PC-3 (cell line): ENCODE results near the gene PUM2. TPM values are rescaled to one million over a fixed set of nuclear protein-coding genes. Genes with fewer than 3 reads are reported as not detected.

Experiments used
- ATAC-seq: fragments of 200-7000 bp; cut with Tn5 transposase; 2 replicates; pipeline ENCODE4 v1.9.1; 2020; ENCODE audit warnings: mild to moderate bottlenecking, moderate library complexity
- BruUV-seq: library from RNA; stranded (reverse); fragments of 400-500 nt; replicated peaks from 2 replicates; lab custom pipeline; 2021; lab: Mats Ljungman, UMichigan
- CTCF ChIA-PET: fragments of 300-600 bp; sonication (Branson Sonifier 250); formaldehyde crosslinking; loops from one replicate; lab custom pipeline; 2022; ENCODE audit warnings: antibody characterized with exemption; lab: Charles Lee
- POLR2A ChIA-PET: fragments of 300-600 bp; sonication (Branson Sonifier 250); formaldehyde crosslinking; loops from one replicate; lab custom pipeline; 2022; ENCODE audit warnings: antibody characterized with exemption; ENCODE audit not compliant: unreplicated experiment; lab: Charles Lee
- DNase-seq: peaks from one replicate; pipeline ENCODE4 v3.0.0-alpha.2; 2015
- H2AFZ ChIP-seq: fragments of 300-600 bp; sonication (generic); 2 replicates; pipeline ENCODE4 v1.6.0; 2016; ENCODE audit warnings: antibody characterized with exemption, low read length
- H3F3A ChIP-seq: fragments of 300-600 bp; sonication (generic); one replicate; pipeline ENCODE4 v1.6.0; 2017; ENCODE audit warnings: antibody characterized with exemption, low read length, control low read depth, mild to moderate bottlenecking; ENCODE audit not compliant: unreplicated experiment
- H3K27ac ChIP-seq: fragments of 300-600 bp; sonication (generic); 2 replicates; pipeline ENCODE4 v1.5.1; 2016; ENCODE audit warnings: mild to moderate bottlenecking, low read length
- H3K27me3 ChIP-seq: fragments of 300-600 bp; sonication (generic); 2 replicates; pipeline ENCODE4 v1.6.1; 2016; ENCODE audit warnings: low read length, mixed read lengths
- H3K36me3 ChIP-seq: fragments of 300-600 bp; sonication (generic); 2 replicates; pipeline ENCODE4 v1.6.1; 2016; ENCODE audit warnings: low read depth, mixed run types, low read length, mixed read lengths
- H3K4me1 ChIP-seq: fragments of 300-600 bp; sonication (generic); 2 replicates; pipeline ENCODE4 v1.5.1; 2016; ENCODE audit warnings: low read length; ENCODE audit not compliant: insufficient read depth
- H3K4me2 ChIP-seq: fragments of 300-600 bp; sonication (generic); 2 replicates; pipeline ENCODE4 v1.6.0; 2016; ENCODE audit warnings: low read length
- H3K4me3 ChIP-seq: fragments of 300-600 bp; sonication (generic); 2 replicates; pipeline ENCODE4 v1.5.1; 2016; ENCODE audit warnings: mild to moderate bottlenecking, low read length, mixed read lengths
- H3K79me2 ChIP-seq: fragments of 300-600 bp; sonication (generic); 2 replicates; pipeline ENCODE4 v1.6.1; 2017; ENCODE audit warnings: low read length, mixed read lengths
- H3K9ac ChIP-seq: fragments of 300-600 bp; sonication (generic); 2 replicates; pipeline ENCODE4 v1.6.0; 2016; ENCODE audit warnings: mild to moderate bottlenecking, low read length
- H3K9me2 ChIP-seq: fragments of 300-600 bp; sonication (generic); replicated peaks from 2 replicates; pipeline ENCODE4 v1.6.1; 2016; ENCODE audit warnings: mixed run types, low read length, mixed read lengths
- H3K9me3 ChIP-seq: fragments of 300-600 bp; sonication (generic); 2 replicates; pipeline ENCODE4 v1.6.1; 2016; ENCODE audit warnings: low read length, mixed read lengths
- H4K20me1 ChIP-seq: fragments of 300-600 bp; sonication (generic); 2 replicates; pipeline ENCODE4 v1.6.1; 2016; ENCODE audit warnings: low read length, mixed read lengths
- EZH2 ChIP-seq: fragments of 300-600 bp; sonication (generic); IDR thresholded peaks from one replicate; pipeline ENCODE4 v1.6.1; 2017; ENCODE audit warnings: antibody characterized with exemption, mild to moderate bottlenecking, low read length; ENCODE audit not compliant: unreplicated experiment
- EZH2phosphoT487 ChIP-seq: fragments of 300-600 bp; sonication (generic); IDR thresholded peaks from 2 replicates; pipeline ENCODE4 v1.6.1; 2018; ENCODE audit warnings: mild to moderate bottlenecking, antibody characterized with exemption, low read length, borderline replicate concordance
- intact Hi-C: fragments of 100-400 bp; cut with micrococcal nuclease; formaldehyde crosslinking; loops from 2 replicates; pipeline ENCODE4 v1.9.0; 2023
- total RNA-seq: library from RNA; depleted of rRNA; stranded (reverse); fragments of >200 nt; gene quantifications from 2 replicates; pipeline ENCODE4 v1.2.3, GENCODE V29; 2014
- TF ChIP-seq, protein P1 (sequence below): fragments of 300-600 bp; sonication (generic); conservative IDR thresholded peaks from 2 replicates; pipeline ENCODE4 v1.5.1; 2017; ENCODE audit warnings: antibody characterized with exemption, low read depth, mild to moderate bottlenecking, low read length

The PUM2 gene
- total RNA-seq, 1 experiment from 2014 or later: 14.9 TPM

DNA sequence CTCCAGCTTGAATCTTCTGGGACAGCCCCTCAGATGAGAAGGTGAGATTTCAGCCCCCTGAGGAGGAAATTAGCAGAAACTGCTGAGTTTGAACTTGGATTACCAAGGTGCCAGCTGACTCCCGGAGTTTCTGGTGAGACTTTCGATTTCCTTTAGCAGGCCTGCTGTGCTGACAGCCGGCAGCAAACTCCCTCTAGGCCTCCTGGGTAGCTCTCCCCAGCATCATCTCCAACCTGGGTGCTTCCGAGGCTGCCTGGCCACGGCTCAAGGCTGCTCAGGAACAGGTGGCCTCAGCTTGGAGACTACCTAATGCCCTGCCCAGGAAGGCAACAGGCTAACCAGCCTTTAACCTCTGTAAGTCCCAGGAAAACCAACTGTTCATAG lies 142.2 kb downstream of the PUM2 start:
- Histone ChIP-seq H3K27me3 (no peaks in the 10 kb centered on the region), H3K4me2 (no peak overlapping the region), H3K36me3 (peaks cover 21% of the 10 kb centered on the region; the same call in 1 of the 2 replicates), H3K9me2 (no peaks in the 10 kb centered on the region), H3K27ac (no peak overlapping the region), H3K4me3 (no peak overlapping the region), H3K9ac (no peak overlapping the region), H3F3A (no peaks in the 10 kb centered on the region), H3K79me2 (peaks cover 78% of the 10 kb centered on the region), H3K4me1 (peaks cover 4% of the 10 kb centered on the region), H2AFZ (no peak overlapping the region), H4K20me1 (peaks cover 38% of the 10 kb centered on the region; the same call in 1 of the 2 replicates), H3K9me3 (no peaks in the 10 kb centered on the region)
- ATAC-seq (no peak), DNase-seq (no peak)
- no TSS peak for BruUV-seq
- intact Hi-C loops: no loop called here
- ChIA-PET POLR2A (no interaction called here), CTCF (no interaction called here)
- TF ChIP-seq EZH2 (no peak), EZH2phosphoT487 (no peak)
- TF ChIP-seq, protein P1, sequence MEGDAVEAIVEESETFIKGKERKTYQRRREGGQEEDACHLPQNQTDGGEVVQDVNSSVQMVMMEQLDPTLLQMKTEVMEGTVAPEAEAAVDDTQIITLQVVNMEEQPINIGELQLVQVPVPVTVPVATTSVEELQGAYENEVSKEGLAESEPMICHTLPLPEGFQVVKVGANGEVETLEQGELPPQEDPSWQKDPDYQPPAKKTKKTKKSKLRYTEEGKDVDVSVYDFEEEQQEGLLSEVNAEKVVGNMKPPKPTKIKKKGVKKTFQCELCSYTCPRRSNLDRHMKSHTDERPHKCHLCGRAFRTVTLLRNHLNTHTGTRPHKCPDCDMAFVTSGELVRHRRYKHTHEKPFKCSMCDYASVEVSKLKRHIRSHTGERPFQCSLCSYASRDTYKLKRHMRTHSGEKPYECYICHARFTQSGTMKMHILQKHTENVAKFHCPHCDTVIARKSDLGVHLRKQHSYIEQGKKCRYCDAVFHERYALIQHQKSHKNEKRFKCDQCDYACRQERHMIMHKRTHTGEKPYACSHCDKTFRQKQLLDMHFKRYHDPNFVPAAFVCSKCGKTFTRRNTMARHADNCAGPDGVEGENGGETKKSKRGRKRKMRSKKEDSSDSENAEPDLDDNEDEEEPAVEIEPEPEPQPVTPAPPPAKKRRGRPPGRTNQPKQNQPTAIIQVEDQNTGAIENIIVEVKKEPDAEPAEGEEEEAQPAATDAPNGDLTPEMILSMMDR: no peak

DNA sequence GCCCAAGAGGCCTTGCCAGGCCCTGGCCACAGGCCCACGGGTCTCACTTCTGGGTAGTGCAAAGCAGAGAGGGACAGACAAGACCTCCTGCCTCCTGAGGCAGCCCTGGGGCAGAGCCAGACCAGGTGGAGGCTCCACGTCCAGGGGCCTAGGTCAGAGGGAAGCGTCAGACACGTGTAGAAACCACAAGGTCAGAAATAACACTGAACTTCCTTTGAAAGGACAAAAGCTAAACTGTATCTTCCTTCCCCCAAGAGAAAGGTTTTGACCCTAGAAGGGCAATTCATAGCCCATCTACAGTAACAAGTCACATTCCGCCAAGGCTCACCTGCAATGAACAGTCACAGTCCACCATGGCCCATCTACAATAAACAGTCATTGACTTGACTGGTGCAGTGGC lies 143.6 kb downstream of the PUM2 start:
- Histone ChIP-seq H3K79me2 (peaks cover 64% of the 10 kb centered on the region), H3K4me3 (no peak overlapping the region), H3K4me1 (no peaks in the 10 kb centered on the region), H3K36me3 (peaks cover 35% of the 10 kb centered on the region), H3K27me3 (no peaks in the 10 kb centered on the region), H2AFZ (no peak overlapping the region), H4K20me1 (peaks cover 31% of the 10 kb centered on the region; the same call in 1 of the 2 replicates), H3F3A (no peaks in the 10 kb centered on the region), H3K27ac (no peak overlapping the region), H3K9ac (no peak overlapping the region), H3K9me3 (no peaks in the 10 kb centered on the region), H3K9me2 (no peaks in the 10 kb centered on the region), H3K4me2 (no peak overlapping the region)
- CTCF ChIA-PET: no interaction called here
- intact Hi-C loops: no loop called here
- POLR2A ChIA-PET: no interaction called here
- no peak for ATAC-seq
- TF ChIP-seq EZH2 (no peak), EZH2phosphoT487 (no peak)
- TF ChIP-seq, protein P1: no peak
- BruUV-seq: no TSS peak
- no peak for DNase-seq

DNA sequence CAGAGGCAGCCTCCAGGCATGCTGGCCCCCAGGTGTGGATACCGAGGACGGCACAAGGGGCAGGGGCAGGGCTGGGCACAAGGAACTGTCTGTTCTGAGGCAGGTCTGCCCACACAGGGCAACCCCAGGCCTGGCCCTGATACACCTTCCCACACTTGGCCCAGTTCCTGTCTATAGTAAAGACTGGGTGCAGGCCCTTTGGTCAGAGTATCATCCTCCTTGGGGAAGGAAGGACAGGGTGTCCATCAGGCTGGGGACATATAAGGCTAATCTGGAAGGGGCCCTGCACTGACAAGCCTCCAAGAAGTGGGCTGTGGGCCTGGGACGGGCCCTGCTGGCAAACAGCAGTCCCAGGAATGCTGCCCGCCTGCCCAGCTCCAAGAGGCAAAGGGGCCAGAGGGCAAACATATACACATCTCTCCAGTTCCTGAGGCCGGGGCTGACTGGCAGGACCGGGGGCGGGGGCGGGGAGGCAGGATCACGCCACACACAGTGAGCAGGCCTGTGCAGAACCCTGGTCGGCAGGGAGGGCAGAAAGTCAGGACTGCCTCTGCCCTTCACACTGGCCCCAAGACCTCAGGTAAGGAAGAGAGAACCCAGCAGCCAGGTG lies 144.6 kb downstream of the PUM2 start:
- H3F3A ChIP-seq: no peaks in the 10 kb centered on the region
- POLR2A ChIA-PET: no interaction called here
- H3K4me3 ChIP-seq: no peak overlapping the region
- H3K27ac ChIP-seq: no peak overlapping the region
- H3K36me3 ChIP-seq: peaks cover 41% of the 10 kb centered on the region
- H2AFZ ChIP-seq: no peak overlapping the region
- peaks cover 53% of the 10 kb centered on the region for H3K79me2 ChIP-seq
- no TSS peak for BruUV-seq
- no peak overlapping the region for H3K9ac ChIP-seq
- intact Hi-C loops: no loop called here
- no peaks in the 10 kb centered on the region for H3K27me3 ChIP-seq
- CTCF ChIA-PET: no interaction called here
- H3K9me2 ChIP-seq: no peaks in the 10 kb centered on the region
- DNase-seq (no peak), ATAC-seq (no peak)
- no peaks in the 10 kb centered on the region for H3K4me1 ChIP-seq
- TF ChIP-seq EZH2phosphoT487 (no peak), EZH2 (no peak)
- TF ChIP-seq, protein P1: no peak
- no peak overlapping the region for H3K4me2 ChIP-seq
- peaks cover 29% of the 10 kb centered on the region; the same call in 1 of the 2 replicates for H4K20me1 ChIP-seq
- H3K9me3 ChIP-seq: no peaks in the 10 kb centered on the region
